GM12878 (cell line): ENCODE results near the gene ZNF652. TPM values are rescaled to one million over a fixed set of nuclear protein-coding genes. Genes with fewer than 3 reads are reported as not detected.

Source experiments
- BCL11A ChIP-seq: IDR thresholded peaks from 2 replicates; pipeline ENCODE4 v1.6.1; 2011; ENCODE audit warnings: low read depth, low read length
- CHD2 ChIP-seq: IDR thresholded peaks from 2 replicates; pipeline ENCODE4 v1.6.1; 2011; ENCODE audit warnings: low read depth, low read length, improper control_type of control experiment, borderline replicate concordance
- GABPA ChIP-seq: IDR thresholded peaks from 2 replicates; pipeline ENCODE4 v1.6.1; 2014; ENCODE audit warnings: antibody characterized with exemption, low read depth, mild to moderate bottlenecking, inconsistent platforms
- NFIC ChIP-seq: IDR thresholded peaks from 2 replicates; pipeline ENCODE4 v1.6.1; 2012; ENCODE audit warnings: low read depth, mild to moderate bottlenecking, inconsistent platforms, low read length, moderate library complexity
- SIN3A ChIP-seq: IDR thresholded peaks from 2 replicates; pipeline ENCODE4 v1.6.1; 2012; ENCODE audit warnings: low read depth, low read length, improper control_type of control experiment
- STAT3 ChIP-seq: IDR thresholded peaks from 2 replicates; pipeline ENCODE4 v1.6.1; 2011; ENCODE audit warnings: low read depth, low read length, improper control_type of control experiment
- SUPT20H ChIP-seq: IDR thresholded peaks from 2 replicates; pipeline ENCODE4 v1.6.1; 2011; ENCODE audit warnings: low read depth, mild to moderate bottlenecking, low read length, moderate library complexity, borderline replicate concordance; ENCODE audit not compliant: control insufficient read depth
- polyA plus RNA-seq, 11 experiments: library from polyadenylated mRNA; depleted of rRNA in 4 of 11; unstranded in 6 of 11; stranded (reverse) in 5 of 11; fragments of >200 nt; fragmentation: Nextera tagmentation in 4 of 11; fragmentation: Illumina TruSeq in 1 of 11; extraction: Ambion mirVana in 4 of 11; extraction: Trizol in 1 of 11; gene quantifications; 1 replicate in 1 of 11; 2 replicates in 10 of 11; pipeline versions ENCODE4 v1.2.1 to v1.2.3, GENCODE V29; 2011 to 2016; ENCODE audit warnings: inconsistent platforms in 2 of 11, missing spikeins in 2 of 11, low read depth in 1 of 11
- total RNA-seq, 4 experiments: library from RNA; depleted of rRNA in 3 of 4; stranded (reverse); fragments of >200 nt in 3 of 4; fragmentation: Illumina TruSeq in 1 of 4; extraction: Trizol in 1 of 4; gene quantifications; 2 replicates each; pipeline versions ENCODE4 v1.2.1 to v1.2.3, GENCODE V29; 2013 to 2021
- TF ChIP-seq, protein P1 (sequence below): fragments of 450-650 bp; conservative IDR thresholded peaks from 2 replicates; pipeline ENCODE4 v1.6.1; 2017; ENCODE audit warnings: mild to moderate bottlenecking, moderate library complexity
- TF ChIP-seq, protein P2 (sequence below): IDR thresholded peaks from 2 replicates; pipeline ENCODE4 v1.6.1; 2012; ENCODE audit warnings: low read length, inconsistent platforms
- TF ChIP-seq, protein P3 (sequence below): fragments of 450-650 bp; IDR thresholded peaks from 2 replicates; pipeline ENCODE4 v1.6.1; 2014; ENCODE audit warnings: mild to moderate bottlenecking

Gene ZNF652
- total and polyA plus RNA-seq, 10 of the 15 experiments (the other 5 are each of a cell fraction or from before 2014, with no cell fraction given), result 3.4 to 13.1 (median 8.7) TPM

DNA sequence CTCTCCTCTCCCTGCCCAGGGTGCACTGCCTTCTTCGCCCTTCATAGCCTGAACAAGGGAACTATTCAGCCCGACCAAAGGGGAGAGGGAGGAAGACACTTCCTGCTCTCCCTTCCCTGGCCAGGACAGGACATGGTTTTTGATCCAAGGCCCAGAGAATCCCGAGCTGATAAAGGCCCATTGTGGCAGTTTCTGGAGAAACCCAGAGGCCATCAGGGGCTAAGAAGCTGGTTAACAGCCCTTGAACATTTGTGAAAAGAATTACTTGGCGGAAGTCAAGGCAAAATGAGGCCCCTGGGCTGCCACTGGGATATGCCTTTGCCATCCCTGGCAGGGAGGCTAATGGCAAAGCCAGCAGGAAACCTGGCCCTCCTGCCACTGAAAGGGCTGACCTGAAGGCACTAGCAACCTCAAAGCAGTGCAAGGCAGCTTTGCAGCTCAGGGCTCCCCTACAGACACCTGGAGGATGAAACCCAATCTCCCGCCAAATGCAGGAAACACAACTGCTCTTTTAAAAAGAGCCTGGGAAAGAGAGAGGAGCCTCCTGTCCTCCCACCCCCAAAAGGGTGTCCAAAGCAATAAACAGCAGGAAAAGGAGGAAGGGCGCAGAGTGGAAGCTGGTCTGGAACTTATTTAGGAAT lies 40.0 kb upstream of the ZNF652 start (continued):
- TF ChIP-seq GABPA, result no peak
- TF ChIP-seq STAT3, result no peak
- no peak for TF ChIP-seq SUPT20H
- TF ChIP-seq, protein P1, sequence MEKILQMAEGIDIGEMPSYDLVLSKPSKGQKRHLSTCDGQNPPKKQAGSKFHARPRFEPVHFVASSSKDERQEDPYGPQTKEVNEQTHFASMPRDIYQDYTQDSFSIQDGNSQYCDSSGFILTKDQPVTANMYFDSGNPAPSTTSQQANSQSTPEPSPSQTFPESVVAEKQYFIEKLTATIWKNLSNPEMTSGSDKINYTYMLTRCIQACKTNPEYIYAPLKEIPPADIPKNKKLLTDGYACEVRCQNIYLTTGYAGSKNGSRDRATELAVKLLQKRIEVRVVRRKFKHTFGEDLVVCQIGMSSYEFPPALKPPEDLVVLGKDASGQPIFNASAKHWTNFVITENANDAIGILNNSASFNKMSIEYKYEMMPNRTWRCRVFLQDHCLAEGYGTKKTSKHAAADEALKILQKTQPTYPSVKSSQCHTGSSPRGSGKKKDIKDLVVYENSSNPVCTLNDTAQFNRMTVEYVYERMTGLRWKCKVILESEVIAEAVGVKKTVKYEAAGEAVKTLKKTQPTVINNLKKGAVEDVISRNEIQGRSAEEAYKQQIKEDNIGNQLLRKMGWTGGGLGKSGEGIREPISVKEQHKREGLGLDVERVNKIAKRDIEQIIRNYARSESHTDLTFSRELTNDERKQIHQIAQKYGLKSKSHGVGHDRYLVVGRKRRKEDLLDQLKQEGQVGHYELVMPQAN, result no peak
- no peak for TF ChIP-seq BCL11A
- no peak for TF ChIP-seq CHD2
- TF ChIP-seq, protein P2, sequence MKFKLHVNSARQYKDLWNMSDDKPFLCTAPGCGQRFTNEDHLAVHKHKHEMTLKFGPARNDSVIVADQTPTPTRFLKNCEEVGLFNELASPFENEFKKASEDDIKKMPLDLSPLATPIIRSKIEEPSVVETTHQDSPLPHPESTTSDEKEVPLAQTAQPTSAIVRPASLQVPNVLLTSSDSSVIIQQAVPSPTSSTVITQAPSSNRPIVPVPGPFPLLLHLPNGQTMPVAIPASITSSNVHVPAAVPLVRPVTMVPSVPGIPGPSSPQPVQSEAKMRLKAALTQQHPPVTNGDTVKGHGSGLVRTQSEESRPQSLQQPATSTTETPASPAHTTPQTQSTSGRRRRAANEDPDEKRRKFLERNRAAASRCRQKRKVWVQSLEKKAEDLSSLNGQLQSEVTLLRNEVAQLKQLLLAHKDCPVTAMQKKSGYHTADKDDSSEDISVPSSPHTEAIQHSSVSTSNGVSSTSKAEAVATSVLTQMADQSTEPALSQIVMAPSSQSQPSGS, result no peak
- no peak for TF ChIP-seq NFIC
- TF ChIP-seq, protein P3, sequence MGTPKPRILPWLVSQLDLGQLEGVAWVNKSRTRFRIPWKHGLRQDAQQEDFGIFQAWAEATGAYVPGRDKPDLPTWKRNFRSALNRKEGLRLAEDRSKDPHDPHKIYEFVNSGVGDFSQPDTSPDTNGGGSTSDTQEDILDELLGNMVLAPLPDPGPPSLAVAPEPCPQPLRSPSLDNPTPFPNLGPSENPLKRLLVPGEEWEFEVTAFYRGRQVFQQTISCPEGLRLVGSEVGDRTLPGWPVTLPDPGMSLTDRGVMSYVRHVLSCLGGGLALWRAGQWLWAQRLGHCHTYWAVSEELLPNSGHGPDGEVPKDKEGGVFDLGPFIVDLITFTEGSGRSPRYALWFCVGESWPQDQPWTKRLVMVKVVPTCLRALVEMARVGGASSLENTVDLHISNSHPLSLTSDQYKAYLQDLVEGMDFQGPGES, result no peak
- no peak for TF ChIP-seq SIN3A
